HEK293 (cell line): ENCODE measurements around the gene DCHS2.

ENCODE experiments used
- KLF16 ChIP-seq: fragments of 450-650 bp; formaldehyde crosslinking; IDR thresholded peaks from 2 replicates; pipeline ENCODE4 v1.5.1; 2017; ENCODE audit warnings: missing biosample characterization, missing genetic modification characterization
- ZNF138 ChIP-seq: fragments of 450-650 bp; formaldehyde crosslinking; IDR thresholded peaks from 2 replicates; pipeline ENCODE4 v1.5.1; 2016; ENCODE audit warnings: missing biosample characterization, missing genetic modification characterization, borderline replicate concordance
- ZNF169 ChIP-seq: fragments of 450-650 bp; formaldehyde crosslinking; IDR thresholded peaks from 2 replicates; pipeline ENCODE4 v1.5.1; 2016; ENCODE audit warnings: missing biosample characterization, missing genetic modification characterization
- ZNF175 ChIP-seq: fragments of 450-650 bp; formaldehyde crosslinking; IDR thresholded peaks from 2 replicates; pipeline ENCODE4 v1.5.1; 2016; ENCODE audit warnings: missing biosample characterization, missing genetic modification characterization
- ZNF423 ChIP-seq: fragments of 450-650 bp; formaldehyde crosslinking; IDR thresholded peaks from 2 replicates; pipeline ENCODE4 v1.5.1; 2016; ENCODE audit warnings: missing biosample characterization, missing genetic modification characterization
- ZNF433 ChIP-seq: fragments of 450-650 bp; formaldehyde crosslinking; IDR thresholded peaks from 2 replicates; pipeline ENCODE4 v1.5.1; 2016; ENCODE audit warnings: missing biosample characterization, missing genetic modification characterization, low read depth
- ZSCAN23 ChIP-seq: fragments of 450-650 bp; formaldehyde crosslinking; IDR thresholded peaks from 2 replicates; pipeline ENCODE4 v1.5.1; 2016; ENCODE audit warnings: missing biosample characterization, missing genetic modification characterization
- TF ChIP-seq, protein P1 (sequence below): fragments of 450-650 bp; formaldehyde crosslinking; IDR thresholded peaks from 2 replicates; pipeline ENCODE4 v1.5.1; 2016; ENCODE audit warnings: missing biosample characterization, missing genetic modification characterization

DNA sequence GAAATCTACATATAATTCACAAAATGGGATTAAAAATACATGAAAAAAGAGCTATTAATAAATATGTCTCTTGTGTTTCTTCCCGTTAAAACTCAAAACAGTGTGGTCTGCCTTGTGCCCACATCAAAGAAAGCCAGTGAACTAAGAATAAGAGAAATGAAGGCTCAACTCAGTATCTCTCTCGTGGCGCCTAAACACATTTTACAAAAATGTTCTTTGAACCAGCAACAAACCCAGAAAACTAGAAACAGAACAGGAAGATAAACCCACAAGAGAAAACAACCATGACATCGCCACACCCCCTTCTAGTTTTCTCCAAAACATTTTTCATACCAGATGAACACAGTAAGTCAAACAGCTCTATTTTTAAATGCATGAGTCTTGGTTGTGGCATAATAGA is 130.1 kb downstream of the DCHS2 start:
- TF ChIP-seq ZNF175: no peak
- TF ChIP-seq, protein P1, sequence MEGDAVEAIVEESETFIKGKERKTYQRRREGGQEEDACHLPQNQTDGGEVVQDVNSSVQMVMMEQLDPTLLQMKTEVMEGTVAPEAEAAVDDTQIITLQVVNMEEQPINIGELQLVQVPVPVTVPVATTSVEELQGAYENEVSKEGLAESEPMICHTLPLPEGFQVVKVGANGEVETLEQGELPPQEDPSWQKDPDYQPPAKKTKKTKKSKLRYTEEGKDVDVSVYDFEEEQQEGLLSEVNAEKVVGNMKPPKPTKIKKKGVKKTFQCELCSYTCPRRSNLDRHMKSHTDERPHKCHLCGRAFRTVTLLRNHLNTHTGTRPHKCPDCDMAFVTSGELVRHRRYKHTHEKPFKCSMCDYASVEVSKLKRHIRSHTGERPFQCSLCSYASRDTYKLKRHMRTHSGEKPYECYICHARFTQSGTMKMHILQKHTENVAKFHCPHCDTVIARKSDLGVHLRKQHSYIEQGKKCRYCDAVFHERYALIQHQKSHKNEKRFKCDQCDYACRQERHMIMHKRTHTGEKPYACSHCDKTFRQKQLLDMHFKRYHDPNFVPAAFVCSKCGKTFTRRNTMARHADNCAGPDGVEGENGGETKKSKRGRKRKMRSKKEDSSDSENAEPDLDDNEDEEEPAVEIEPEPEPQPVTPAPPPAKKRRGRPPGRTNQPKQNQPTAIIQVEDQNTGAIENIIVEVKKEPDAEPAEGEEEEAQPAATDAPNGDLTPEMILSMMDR: no peak
- TF ChIP-seq ZNF138 (tag by site-specific recombination): no peak
- no peak for TF ChIP-seq ZNF169 (tag by site-specific recombination)
- no peak for TF ChIP-seq ZNF433 (tag by site-specific recombination)
- TF ChIP-seq ZNF423 (tag by site-specific recombination): no peak
- no peak for TF ChIP-seq ZSCAN23 (tag by site-specific recombination)
- no peak for TF ChIP-seq KLF16 (tag by site-specific recombination)
